Fibroblast of mammary gland (primary cell): ENCODE data around the gene KBTBD3.

Experiments used
- DNase-seq: peaks from one replicate; pipeline ENCODE4 v3.0.0-alpha.2; 2010; ENCODE audit warnings: low read depth
- H3K4me3 ChIP-seq: 2 replicates; pipeline ENCODE4 v1.5.1; 2011; ENCODE audit warnings: low read depth, mild to moderate bottlenecking, low read length, moderate library complexity; ENCODE audit not compliant: control insufficient read depth
- CTCF ChIP-seq: conservative IDR thresholded peaks from 2 replicates; pipeline ENCODE4 v1.5.1; 2011; ENCODE audit warnings: low read depth, low read length, inconsistent platforms; ENCODE audit not compliant: control insufficient read depth, insufficient read depth

Gene KBTBD3

GRCh38 chr11:106021967-106022794 lies 55.0 kb downstream of the KBTBD3 start, which contains the start of gene MSANTD4:
TSS of gene MSANTD4 (minus strand) at chr11:106022240. CDS start at chr11:106010917, 11,323 bp downstream.
- DNase-seq, result peak; percentile 99
- no peak for TF ChIP-seq CTCF
- peak within 1 kb of the TSS; percentile 76 for H3K4me3 ChIP-seq

GRCh38 chr11:106021181-106021966 lies 55.8 kb downstream of the KBTBD3 start:
- peak; percentile 69 for DNase-seq
- H3K4me3 ChIP-seq, result peak overlapping the region; percentile 76
- TF ChIP-seq CTCF, result no peak

GRCh38 chr11:106017093-106017492 lies 60.1 kb downstream of the KBTBD3 start:
- no peak for TF ChIP-seq CTCF
- H3K4me3 ChIP-seq, result no peak overlapping the region
- DNase-seq, result no peak

GRCh38 chr11:106015066-106015465 lies 62.1 kb downstream of the KBTBD3 start:
- no peak for TF ChIP-seq CTCF
- no peak for DNase-seq
- H3K4me3 ChIP-seq, result no peak overlapping the region

GRCh38 chr11:106014620-106015019 lies 62.5 kb downstream of the KBTBD3 start:
- no peak for TF ChIP-seq CTCF
- no peak overlapping the region for H3K4me3 ChIP-seq
- DNase-seq, result no peak

- H3K4me3 ChIP-seq, result no peak overlapping the region
- DNase-seq, result no peak
- no peak for TF ChIP-seq CTCF
These were observed 63.1 kb downstream of the KBTBD3 start for GRCh38 chr11:106014035-106014434.
